DMS153 (cell line): ENCODE measurements around the gene DMD.
"Not testable (repeated sequence)": the region's sequence is repeated elsewhere in the genome, so short reads cannot be mapped to it uniquely, and the experiment has no call there.

Experiments used
- DNase-seq: peaks from one replicate; lab custom pipeline; 2025; lab: John Stamatoyannopoulos, UW

Gene DMD

DNA sequence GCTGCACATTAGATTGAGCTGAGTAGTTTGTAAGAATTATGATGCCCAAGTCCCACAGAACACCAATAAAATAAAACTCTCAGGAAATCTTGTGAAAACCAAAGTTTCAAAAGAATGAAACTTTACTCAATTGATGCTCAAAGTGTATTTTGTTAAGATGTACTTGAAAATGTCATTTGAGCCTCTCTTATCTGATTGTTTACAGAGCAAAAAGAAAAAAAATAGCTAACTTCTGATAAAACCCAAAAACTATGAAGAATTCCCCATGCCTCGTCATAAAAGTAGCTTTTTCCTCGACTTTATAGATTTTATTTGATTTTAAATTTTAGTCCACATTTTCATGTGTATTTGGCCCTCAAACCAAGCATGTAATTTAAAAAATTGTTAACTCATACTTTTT is 1618.0 kb downstream of the DMD start:
- no peak for DNase-seq

GRCh38 chrX:31591355-31591754 is 1620.0 kb downstream of the DMD start:
- no peak for DNase-seq

DNA sequence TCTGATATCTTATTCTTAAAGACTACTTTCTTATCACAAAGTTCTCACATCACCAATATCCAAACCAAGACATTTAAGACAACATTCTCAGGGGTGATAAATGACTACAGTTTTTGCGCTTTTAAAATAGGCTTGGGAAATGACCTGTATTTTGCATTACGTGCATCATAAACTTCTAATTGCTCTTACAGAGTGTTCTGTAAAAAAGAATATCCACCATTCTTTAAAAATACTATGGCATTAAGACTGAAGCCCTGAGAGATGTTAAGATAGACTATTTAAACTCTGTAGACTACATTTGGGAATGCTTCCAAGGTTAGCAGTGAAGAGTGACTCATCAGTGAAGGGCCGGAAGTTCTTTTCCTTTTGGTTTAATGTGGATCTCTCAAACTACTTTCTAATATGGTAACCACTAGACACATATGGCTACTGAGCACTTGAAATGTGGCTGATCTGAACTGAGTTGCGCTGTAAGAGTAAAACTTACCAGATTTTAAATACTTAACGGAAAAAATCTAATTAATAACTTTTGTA is 1620.7 kb downstream of the DMD start:
- DNase-seq, result no peak

GRCh38 chrX:31589503-31589902 is 1621.8 kb downstream of the DMD start:
- no peak for DNase-seq

DNA sequence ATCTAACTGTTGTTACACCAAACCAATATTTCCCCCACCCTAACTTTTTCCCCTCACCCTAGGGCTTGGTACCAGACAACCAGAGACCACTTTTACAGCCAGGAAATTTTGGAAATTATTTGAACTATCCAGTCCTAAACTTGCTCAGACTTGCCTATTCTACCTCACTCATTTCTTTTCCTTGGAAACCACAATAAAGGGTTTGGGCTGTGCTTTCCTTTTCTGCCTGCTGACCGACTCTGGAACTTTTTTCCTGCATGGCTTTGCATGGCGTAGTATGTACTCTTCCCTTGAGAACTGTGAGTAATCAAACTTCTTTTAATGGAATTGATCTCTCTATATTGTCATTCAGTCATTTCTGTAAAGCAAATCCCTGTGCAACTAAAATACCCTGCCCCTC is 1623.0 kb downstream of the DMD start:
- DNase-seq, result no peak

GRCh38 chrX:31583892-31584291 is 1627.5 kb downstream of the DMD start:
- not testable (repeated sequence) for DNase-seq

GRCh38 chrX:31580726-31581125 is 1630.6 kb downstream of the DMD start:
- no peak for DNase-seq

DNA sequence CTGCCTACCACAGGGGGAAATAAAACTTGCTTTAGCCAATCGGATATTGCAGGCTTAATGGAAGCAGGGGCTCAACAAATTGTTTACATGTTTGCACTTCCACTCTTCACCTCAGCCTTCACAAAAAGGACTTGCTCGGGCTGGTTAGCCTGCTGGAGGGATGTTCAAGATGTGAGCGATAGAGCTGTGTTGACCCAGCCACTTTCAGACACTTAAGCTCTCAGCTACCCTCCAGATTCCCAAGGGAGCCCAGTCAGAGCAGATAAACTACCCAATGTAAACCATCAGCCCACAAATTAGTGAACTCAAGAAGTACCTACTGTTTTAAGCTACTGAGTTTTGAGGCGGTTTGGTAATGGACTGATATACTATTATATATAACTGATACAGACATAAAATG is 1631.1 kb downstream of the DMD start:
- peak; percentile 12 for DNase-seq

GRCh38 chrX:31572360-31572759 is 1639.0 kb downstream of the DMD start:
- DNase-seq, result no peak

DNA sequence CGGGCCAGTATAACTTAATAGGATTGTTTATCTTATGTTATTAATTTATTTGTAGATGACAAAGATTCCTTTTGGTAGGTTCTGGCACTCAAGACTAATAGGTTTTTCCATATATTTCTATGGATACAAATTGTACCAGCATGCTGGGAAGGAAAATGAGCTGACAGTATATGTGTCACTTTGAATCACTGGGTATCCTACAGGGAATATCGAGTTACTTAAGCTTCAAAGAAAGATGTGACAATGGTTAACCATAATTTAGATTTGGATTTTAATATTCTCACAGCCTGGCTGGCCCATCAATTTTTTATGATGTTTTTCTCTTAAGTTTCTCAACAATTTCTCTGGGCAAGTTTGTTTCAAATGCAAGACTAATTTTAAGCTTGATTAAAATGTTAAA is 1640.7 kb downstream of the DMD start:
- no peak for DNase-seq

GRCh38 chrX:31563792-31564191 is 1647.6 kb downstream of the DMD start:
- DNase-seq, result no peak

DNA sequence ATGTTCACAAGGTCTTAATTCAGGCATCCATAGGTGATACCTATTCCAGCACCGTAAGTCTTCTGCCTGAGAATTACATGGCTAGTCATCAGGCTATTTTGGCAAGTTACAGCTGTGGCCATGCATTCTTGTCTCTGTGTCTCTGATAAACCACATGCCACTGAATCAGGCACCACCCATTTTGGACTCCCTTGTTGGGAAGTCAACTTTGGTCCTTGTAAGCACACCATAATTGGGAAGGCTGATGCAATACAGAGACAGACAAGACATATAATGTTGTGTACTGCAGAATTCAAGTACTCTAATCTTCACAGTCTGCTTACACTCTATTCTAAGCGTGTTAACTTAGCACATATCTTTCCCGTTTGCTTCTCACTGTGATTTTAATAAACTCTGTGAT is 1655.8 kb downstream of the DMD start:
- no peak for DNase-seq

DNA sequence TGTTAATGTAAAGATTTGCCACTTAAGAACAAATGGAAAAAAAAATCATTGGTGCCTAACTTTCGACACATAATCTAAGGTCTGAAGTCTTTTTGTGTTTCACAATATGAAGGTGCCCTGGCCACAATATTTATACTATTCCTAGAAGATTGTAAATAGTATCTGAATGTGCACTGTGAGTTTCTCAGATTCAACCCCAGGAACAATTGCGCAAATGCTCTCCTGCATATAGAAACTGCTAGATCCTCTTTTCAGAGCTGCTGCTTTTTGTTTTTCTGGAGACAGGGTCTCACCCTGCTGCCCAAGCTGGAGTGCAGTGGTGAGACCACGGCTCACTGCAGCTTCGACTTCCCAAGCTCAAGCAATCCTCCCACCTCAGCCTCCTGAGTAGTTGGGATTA is 1659.4 kb downstream of the DMD start:
- DNase-seq, result no peak

- no peak for DNase-seq
Observed at GRCh38 chrX:31550158-31550557, 1661.2 kb downstream of the DMD start.

GRCh38 chrX:31547816-31548215 is 1663.5 kb downstream of the DMD start:
- DNase-seq, result no peak

DNA sequence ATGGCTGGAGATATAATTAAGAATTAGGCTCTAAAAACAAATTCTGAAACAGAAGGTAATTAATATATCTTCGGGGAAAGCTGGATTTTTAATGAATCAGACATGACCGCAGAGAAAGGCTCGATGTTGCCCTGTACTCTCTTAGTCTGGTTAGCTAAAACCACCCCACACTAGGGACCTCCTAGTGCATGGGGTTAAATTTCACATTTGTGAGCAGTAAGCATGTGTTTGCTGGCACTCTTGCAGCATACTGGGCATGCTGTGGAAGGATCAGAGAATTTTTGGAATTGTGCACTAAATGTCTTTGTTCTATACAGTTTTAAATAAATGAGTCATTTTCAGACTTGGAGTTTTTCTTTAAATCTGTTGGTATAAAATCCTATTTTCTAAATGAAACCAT is 1663.9 kb downstream of the DMD start:
- DNase-seq, result no peak

GRCh38 chrX:31546126-31546525 is 1665.2 kb downstream of the DMD start:
- DNase-seq, result no peak

GRCh38 chrX:31545726-31546125 is 1665.6 kb downstream of the DMD start:
- DNase-seq, result no peak

DNA sequence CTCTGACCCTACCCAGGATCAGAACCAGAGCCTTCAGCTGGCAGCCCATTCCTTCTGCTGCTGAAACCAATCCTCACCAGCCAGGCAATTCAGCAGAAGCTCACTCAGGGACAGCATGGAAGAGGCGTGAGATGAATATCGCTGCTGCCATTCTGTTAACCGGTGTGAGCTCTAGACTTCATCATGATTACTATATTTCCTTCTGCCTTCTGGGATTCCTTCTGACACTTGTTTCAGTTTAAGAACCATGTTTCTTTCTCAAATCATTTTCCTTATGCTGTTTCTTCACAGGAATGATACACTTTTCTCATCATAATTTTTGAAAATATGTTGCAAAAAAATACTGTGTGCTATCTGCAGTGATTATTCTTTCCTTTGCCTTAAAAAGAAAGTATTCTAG is 1666.2 kb downstream of the DMD start:
- no peak for DNase-seq

GRCh38 chrX:31543634-31544033 is 1667.7 kb downstream of the DMD start:
- no peak for DNase-seq

DNA sequence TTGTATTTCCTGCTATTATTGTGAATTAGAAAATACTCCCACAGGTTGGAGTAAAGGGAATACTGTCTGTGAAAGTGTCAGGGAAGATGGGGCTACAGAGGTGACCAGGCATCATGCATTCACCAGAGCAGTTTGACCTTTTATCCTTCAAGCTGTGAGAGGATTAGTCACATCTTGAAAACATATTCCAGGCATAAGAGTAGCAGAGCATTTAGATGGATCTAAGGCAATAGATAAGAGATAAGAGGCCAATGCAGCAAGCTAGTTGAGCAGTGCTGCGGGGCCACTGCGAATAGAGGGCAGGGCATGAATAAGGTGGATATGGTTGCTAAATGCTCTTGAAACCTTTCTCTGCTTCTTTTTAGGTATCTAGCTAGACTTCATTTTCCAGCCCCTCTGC is 1668.8 kb downstream of the DMD start:
- DNase-seq, result no peak

DNA sequence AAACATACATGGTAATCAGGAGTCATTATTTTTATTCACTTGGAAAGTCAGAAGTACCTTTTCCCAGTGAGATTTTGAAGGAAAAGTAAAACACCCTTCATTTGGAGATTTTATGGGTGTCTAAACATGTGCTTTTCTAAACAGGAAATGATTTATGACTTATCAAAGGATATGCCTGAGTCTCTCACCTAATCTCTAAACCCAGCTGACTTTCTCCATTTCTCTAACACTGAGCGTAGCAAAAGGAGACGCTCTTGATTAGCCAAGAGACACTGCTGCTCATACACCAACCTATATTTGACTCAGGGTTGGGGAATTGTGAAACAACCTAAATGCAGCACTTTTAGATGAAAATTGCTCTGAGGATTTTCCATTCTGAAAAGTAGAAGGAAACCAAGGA is 1671.0 kb downstream of the DMD start:
- no peak for DNase-seq

- DNase-seq, result no peak
Observed at GRCh38 chrX:31527455-31528126, 1683.8 kb downstream of the DMD start.

DNA sequence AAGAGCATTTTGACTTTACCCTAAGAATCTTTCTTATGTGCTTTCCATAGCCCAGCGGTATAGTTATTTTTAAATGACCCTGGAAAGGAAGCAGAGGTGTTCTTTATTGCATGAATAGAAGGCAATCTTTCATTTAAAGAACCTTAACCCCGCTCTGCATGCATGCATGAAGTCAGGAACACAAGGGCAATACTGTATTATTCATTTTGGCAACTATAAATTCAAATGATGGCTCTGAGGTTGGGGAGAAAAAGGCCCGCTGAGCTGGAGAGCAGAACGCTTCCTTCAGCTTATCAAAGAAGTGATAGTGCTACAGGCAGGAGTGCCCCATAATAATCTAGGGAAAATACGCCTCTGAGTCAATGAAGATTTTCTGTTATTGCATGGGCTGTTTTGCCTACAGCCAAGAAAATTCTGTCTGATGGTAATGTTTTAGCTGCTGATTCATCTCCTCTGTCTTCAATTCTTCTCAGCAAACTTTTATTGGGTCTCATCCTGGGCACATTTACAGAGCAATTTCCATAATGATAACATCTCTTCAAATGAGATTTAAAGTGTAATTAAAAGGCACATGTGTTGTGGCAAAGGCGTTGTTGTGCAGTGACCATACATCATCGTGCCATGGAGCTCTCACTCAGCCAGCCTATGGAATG is 1687.3 kb downstream of the DMD start:
- DNase-seq, result no peak
